ENCODE results near the gene GAS2.

DNA sequence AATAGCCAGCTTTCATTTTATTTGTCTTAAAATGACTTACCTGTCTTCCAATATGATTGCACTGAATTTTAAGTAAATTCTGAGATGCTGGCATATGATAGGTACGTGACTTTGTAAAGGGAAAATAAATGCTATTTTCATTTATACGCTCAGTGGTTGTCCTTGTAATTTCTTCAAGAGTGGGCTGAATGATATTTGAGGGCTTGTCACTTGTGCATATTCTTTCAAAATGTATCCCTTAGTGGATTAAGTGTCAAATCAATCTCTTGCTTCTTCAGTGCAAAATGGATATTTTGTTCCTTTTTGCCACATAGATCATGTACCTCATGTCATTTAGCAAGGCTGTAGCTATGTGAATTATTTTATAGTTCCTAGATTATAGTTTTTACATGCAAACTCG, 56.9 kb downstream of the GAS2 start:
- no peak for TF ChIP-seq POLR2A (IDR thresholded peaks at IDR 0.05)
- TF ChIP-seq, protein P1, sequence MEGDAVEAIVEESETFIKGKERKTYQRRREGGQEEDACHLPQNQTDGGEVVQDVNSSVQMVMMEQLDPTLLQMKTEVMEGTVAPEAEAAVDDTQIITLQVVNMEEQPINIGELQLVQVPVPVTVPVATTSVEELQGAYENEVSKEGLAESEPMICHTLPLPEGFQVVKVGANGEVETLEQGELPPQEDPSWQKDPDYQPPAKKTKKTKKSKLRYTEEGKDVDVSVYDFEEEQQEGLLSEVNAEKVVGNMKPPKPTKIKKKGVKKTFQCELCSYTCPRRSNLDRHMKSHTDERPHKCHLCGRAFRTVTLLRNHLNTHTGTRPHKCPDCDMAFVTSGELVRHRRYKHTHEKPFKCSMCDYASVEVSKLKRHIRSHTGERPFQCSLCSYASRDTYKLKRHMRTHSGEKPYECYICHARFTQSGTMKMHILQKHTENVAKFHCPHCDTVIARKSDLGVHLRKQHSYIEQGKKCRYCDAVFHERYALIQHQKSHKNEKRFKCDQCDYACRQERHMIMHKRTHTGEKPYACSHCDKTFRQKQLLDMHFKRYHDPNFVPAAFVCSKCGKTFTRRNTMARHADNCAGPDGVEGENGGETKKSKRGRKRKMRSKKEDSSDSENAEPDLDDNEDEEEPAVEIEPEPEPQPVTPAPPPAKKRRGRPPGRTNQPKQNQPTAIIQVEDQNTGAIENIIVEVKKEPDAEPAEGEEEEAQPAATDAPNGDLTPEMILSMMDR (IDR thresholded peaks at IDR 0.05) = no peak

Measured in Peyer's patch (tissue), 4 donors.